Stomach (tissue), 4 donors: ENCODE data around the gene ARF1.

ENCODE experiments used
- CTCF ChIP-seq, 7 experiments: fragments of 450-650 bp in 4 of 7; fragments of 200-600 bp in 3 of 7; sonication (generic) in 3 of 7; IDR thresholded peaks; one replicate each; pipeline ENCODE4 v1.5.1; 2016 to 2019; ENCODE audit warnings: antibody characterized with exemption in 7 of 7, control low read depth in 2 of 7, mild to moderate bottlenecking in 1 of 7
- EP300 ChIP-seq: sonication (generic); formaldehyde crosslinking; IDR thresholded peaks from one replicate; pipeline ENCODE4 v1.6.1; 2017; ENCODE audit warnings: antibody characterized with exemption
- POLR2AphosphoS5 ChIP-seq, 3 donors: sonication (generic); formaldehyde crosslinking; IDR thresholded peaks; one replicate each; pipeline ENCODE4 v1.6.1; 2016; ENCODE audit warnings: antibody characterized with exemption in 3 of 3

- no peak for TF ChIP-seq CTCF (IDR thresholded peaks at IDR 0.05)
- TF ChIP-seq EP300, result no peak
- TF ChIP-seq POLR2AphosphoS5 (IDR thresholded peaks at IDR 0.05), result no peak
Measured at GRCh38 chr1:228095161-228095560, 12.7 kb downstream of the ARF1 start.
